ENCODE results near the gene EBF4. TPM values are rescaled to one million over a fixed set of nuclear protein-coding genes. Genes with fewer than 3 reads are reported as not detected.

EBF4 gene
- total RNA-seq, 1 experiment from 2014 or later = 11.4 TPM

DNA sequence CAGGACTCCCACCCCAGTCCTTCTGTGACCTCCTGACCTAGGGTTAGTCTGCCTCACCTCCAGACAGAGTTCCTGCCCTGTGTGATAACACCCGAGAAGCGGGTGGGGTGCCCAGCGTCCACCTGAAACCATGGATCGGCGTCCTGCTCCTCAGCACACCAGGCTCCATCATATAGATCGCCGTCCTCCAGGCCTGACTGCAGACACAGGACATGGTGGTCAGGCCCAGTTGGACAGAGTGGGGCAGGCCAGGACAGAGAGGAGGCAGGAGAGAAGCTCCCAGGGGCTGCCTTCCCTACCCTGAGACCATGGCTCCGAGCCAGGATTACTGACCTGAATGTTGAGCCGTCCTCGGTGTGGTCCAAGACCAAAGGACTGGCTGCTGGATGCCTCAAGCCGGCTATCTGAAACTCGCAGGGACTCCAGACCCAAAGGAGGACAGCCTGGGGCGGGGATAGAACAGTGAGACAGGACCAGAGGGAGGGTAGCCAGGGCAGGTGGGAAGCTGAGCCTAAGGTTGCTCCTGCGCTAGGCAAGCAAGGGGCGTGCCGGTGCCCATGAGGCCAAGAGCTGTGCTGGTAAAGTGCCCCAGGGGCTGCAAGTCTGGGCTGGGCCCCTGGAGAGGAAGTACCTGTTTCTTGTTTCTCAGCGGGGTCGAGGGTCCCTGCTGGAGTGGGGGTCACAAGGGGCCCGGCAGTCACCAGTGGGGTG is 105.7 kb downstream of the EBF4 start:
- CTCF ChIA-PET = no interaction called here
- no TSS peak for BruUV-seq (replicated peaks)

More for the DNA sequence above, 105.7 kb downstream of the EBF4 start:
- no peak overlapping the region for H3K4me3 ChIP-seq (replicated peaks in 1 of 2; ENCODE audit: low read depth in 1 of 2, low read length in 2 of 2)
- H3K4me2 ChIP-seq (ENCODE audit: low read length) = peak overlapping the region; percentile 11; the same call in 1 of the 2 replicates
- ATAC-seq (no peak), DNase-seq (ENCODE audit: low read depth, low spot score) (no peak)
- H2AFZ ChIP-seq (ENCODE audit: low read depth, low read length, poor library complexity, severe bottlenecking) = no peak overlapping the region
- POLR2A ChIA-PET = no interaction called here
- H3K79me2 ChIP-seq (ENCODE audit: insufficient read depth, low read length) = no peaks in the 10 kb centered on the region
- no peaks in the 10 kb centered on the region for H4K20me1 ChIP-seq (ENCODE audit: insufficient read depth)
- peaks cover 8 to 13% of the 10 kb centered on the region in 2 experiments; a peak in 3 of 4 replicates for H3K4me1 ChIP-seq (ENCODE audit: control insufficient read depth in 1 of 2, insufficient read depth in 2 of 2, low read length in 2 of 2)
- no peaks in the 10 kb centered on the region for H3K9me2 ChIP-seq (ENCODE audit: insufficient read depth)
- H3K27ac ChIP-seq (ENCODE audit: low read depth, low read length) = no peak overlapping the region
- no peak overlapping the region for H3K9ac ChIP-seq (ENCODE audit: low read length)
- RAD21 ChIA-PET (ENCODE audit: low non-redundant PET in 1 of 2, low total read pairs in 2 of 2, uncharacterized antibody in 2 of 2, unreplicated experiment in 2 of 2) = no interaction called here
- no peaks in the 10 kb centered on the region for H3K9me3 ChIP-seq (ENCODE audit: control insufficient read depth in 1 of 2, insufficient read depth in 1 of 2, low read depth in 1 of 2, low read length in 2 of 2)
- TF ChIP-seq EZH2 (IDR thresholded peaks at IDR 0.05) (no peak), CEBPB (IDR thresholded peaks at IDR 0.05; ENCODE audit: low read depth) (no peak), ZFX (IDR thresholded peaks at IDR 0.05) (no peak), SP1 (IDR thresholded peaks at IDR 0.05; ENCODE audit: low read depth) (no peak), YY1 (IDR thresholded peaks at IDR 0.05; ENCODE audit: extremely low read depth, insufficient replicate concordance, low read depth, low read length) (no peak), ELF1 (IDR thresholded peaks at IDR 0.05; ENCODE audit: borderline replicate concordance, low read depth) (no peak), RAD21 (IDR thresholded peaks at IDR 0.05; ENCODE audit: low read depth) (no peak), EZH2phosphoT487 (IDR thresholded peaks at IDR 0.05; ENCODE audit: borderline replicate concordance) (no peak)
- TF ChIP-seq, protein P1, sequence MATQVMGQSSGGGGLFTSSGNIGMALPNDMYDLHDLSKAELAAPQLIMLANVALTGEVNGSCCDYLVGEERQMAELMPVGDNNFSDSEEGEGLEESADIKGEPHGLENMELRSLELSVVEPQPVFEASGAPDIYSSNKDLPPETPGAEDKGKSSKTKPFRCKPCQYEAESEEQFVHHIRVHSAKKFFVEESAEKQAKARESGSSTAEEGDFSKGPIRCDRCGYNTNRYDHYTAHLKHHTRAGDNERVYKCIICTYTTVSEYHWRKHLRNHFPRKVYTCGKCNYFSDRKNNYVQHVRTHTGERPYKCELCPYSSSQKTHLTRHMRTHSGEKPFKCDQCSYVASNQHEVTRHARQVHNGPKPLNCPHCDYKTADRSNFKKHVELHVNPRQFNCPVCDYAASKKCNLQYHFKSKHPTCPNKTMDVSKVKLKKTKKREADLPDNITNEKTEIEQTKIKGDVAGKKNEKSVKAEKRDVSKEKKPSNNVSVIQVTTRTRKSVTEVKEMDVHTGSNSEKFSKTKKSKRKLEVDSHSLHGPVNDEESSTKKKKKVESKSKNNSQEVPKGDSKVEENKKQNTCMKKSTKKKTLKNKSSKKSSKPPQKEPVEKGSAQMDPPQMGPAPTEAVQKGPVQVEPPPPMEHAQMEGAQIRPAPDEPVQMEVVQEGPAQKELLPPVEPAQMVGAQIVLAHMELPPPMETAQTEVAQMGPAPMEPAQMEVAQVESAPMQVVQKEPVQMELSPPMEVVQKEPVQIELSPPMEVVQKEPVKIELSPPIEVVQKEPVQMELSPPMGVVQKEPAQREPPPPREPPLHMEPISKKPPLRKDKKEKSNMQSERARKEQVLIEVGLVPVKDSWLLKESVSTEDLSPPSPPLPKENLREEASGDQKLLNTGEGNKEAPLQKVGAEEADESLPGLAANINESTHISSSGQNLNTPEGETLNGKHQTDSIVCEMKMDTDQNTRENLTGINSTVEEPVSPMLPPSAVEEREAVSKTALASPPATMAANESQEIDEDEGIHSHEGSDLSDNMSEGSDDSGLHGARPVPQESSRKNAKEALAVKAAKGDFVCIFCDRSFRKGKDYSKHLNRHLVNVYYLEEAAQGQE (IDR thresholded peaks at IDR 0.05; ENCODE audit: low read depth) = no peak
- TF ChIP-seq, protein P2, sequence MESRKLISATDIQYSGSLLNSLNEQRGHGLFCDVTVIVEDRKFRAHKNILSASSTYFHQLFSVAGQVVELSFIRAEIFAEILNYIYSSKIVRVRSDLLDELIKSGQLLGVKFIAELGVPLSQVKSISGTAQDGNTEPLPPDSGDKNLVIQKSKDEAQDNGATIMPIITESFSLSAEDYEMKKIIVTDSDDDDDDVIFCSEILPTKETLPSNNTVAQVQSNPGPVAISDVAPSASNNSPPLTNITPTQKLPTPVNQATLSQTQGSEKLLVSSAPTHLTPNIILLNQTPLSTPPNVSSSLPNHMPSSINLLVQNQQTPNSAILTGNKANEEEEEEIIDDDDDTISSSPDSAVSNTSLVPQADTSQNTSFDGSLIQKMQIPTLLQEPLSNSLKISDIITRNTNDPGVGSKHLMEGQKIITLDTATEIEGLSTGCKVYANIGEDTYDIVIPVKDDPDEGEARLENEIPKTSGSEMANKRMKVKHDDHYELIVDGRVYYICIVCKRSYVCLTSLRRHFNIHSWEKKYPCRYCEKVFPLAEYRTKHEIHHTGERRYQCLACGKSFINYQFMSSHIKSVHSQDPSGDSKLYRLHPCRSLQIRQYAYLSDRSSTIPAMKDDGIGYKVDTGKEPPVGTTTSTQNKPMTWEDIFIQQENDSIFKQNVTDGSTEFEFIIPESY (IDR thresholded peaks at IDR 0.05; ENCODE audit: extremely low read depth, insufficient replicate concordance, low read length) = no peak
- intact Hi-C loops (cut with micrococcal nuclease) = no loop called here
- no peaks in the 10 kb centered on the region for H3K36me3 ChIP-seq (ENCODE audit: control insufficient read depth in 1 of 2, insufficient read depth in 2 of 2, low read length in 2 of 2)
- peaks cover 8% of the 10 kb centered on the region; the same call in 1 of the 2 replicates for H3K27me3 ChIP-seq (ENCODE audit: insufficient read depth, low read length)
